Measurements from ENCODE around the gene CCHCR1.

The CCHCR1 gene

DNA sequence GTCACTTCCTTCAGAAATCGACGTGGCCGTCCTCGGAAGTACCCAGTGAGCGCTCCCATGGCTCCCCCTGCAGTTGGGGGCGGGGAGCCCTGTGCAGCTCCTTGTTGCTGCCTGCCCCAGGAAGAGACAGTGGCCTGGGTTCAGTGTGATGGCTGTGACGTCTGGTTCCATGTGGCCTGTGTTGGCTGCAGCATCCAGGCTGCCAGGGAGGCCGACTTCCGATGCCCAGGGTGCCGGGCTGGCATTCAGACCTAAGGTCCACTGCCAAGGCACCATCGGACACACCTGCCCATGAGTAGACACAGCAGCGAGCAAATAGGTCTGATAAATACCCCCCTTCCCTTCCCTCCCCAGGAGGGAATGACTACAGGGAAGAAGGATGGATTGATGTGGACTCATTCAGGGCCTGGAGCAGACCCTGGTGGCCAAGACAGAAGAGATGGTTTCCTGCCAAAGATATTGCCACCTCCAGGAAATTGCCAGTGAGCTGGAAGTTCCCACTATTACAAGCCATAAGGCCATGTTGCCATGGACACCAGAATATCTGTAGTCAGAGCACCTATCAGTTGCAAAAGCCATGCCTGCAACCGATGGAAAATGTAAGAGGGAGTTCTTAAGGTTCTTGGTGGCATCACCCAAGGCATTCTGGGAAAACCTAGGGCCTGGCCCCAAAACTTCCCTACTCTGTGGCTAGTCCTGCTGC, 5.0 kb upstream of the CCHCR1 start:
- H3K4me3 Mint-ChIP-seq = no peak overlapping the region
- peaks cover 27% of the 10 kb centered on the region for H3K27me3 Mint-ChIP-seq (ENCODE audit: low read depth, poor library complexity)
- H3K4me1 Mint-ChIP-seq = peaks cover 31% of the 10 kb centered on the region
- no peak overlapping the region for H3K27ac Mint-ChIP-seq
- TF ChIP-seq, protein P1, sequence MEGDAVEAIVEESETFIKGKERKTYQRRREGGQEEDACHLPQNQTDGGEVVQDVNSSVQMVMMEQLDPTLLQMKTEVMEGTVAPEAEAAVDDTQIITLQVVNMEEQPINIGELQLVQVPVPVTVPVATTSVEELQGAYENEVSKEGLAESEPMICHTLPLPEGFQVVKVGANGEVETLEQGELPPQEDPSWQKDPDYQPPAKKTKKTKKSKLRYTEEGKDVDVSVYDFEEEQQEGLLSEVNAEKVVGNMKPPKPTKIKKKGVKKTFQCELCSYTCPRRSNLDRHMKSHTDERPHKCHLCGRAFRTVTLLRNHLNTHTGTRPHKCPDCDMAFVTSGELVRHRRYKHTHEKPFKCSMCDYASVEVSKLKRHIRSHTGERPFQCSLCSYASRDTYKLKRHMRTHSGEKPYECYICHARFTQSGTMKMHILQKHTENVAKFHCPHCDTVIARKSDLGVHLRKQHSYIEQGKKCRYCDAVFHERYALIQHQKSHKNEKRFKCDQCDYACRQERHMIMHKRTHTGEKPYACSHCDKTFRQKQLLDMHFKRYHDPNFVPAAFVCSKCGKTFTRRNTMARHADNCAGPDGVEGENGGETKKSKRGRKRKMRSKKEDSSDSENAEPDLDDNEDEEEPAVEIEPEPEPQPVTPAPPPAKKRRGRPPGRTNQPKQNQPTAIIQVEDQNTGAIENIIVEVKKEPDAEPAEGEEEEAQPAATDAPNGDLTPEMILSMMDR (IDR thresholded peaks at IDR 0.05) = no peak
- H3K9me3 Mint-ChIP-seq = no peaks in the 10 kb centered on the region
- DNase-seq = no peak
- H3K36me3 Mint-ChIP-seq (ENCODE audit: low read depth) = no peaks in the 10 kb centered on the region

DNA sequence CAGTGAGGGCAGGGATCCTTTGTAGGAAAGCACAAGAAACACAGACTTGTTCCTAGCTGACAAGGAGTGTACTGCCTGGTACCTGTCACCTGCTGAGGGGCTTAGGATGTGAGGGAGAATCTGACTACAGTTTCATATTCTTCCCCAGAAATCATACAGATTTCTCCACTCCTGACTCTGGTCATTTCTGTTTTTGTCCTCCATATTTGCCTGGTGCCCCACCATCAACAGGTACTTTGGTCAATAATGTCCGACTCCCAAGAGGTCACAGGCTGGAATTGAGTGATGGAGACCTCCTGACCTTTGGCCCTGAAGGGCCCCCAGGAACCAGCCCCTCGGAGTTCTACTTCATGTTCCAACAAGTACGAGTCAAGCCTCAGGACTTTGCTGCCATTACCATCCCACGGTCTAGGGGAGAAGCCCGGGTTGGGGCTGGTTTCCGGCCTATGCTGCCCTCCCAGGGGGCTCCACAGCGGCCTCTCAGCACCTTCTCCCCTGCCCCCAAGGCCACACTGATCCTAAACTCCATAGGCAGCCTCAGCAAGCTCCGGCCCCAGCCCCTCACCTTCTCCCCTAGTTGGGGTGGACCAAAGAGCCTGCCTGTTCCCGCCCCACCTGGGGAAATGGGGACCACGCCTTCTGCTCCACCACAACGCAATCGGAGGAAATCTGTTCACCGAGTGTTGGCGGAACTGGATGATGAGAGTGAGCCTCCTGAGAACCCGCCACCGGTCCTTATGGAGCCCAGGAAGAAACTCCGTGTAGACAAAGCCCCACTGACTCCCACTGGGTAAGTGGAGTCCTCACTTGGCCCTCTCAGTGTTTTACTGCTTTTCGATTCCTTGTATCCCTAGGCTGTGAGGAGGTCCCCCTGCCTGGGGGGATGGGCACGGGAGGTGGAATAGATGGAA, 3.9 kb upstream of the CCHCR1 start:
- Mint-ChIP-seq H3K27ac (no peak overlapping the region), H3K27me3 (ENCODE audit: low read depth, poor library complexity) (peaks cover 15% of the 10 kb centered on the region), H3K9me3 (no peaks in the 10 kb centered on the region), H3K36me3 (ENCODE audit: low read depth) (peaks cover 1% of the 10 kb centered on the region), H3K4me1 (peaks cover 43% of the 10 kb centered on the region), H3K4me3 (no peak overlapping the region)
- TF ChIP-seq, protein P1 (IDR thresholded peaks at IDR 0.05) = no peak
- DNase-seq = no peak

DNA sequence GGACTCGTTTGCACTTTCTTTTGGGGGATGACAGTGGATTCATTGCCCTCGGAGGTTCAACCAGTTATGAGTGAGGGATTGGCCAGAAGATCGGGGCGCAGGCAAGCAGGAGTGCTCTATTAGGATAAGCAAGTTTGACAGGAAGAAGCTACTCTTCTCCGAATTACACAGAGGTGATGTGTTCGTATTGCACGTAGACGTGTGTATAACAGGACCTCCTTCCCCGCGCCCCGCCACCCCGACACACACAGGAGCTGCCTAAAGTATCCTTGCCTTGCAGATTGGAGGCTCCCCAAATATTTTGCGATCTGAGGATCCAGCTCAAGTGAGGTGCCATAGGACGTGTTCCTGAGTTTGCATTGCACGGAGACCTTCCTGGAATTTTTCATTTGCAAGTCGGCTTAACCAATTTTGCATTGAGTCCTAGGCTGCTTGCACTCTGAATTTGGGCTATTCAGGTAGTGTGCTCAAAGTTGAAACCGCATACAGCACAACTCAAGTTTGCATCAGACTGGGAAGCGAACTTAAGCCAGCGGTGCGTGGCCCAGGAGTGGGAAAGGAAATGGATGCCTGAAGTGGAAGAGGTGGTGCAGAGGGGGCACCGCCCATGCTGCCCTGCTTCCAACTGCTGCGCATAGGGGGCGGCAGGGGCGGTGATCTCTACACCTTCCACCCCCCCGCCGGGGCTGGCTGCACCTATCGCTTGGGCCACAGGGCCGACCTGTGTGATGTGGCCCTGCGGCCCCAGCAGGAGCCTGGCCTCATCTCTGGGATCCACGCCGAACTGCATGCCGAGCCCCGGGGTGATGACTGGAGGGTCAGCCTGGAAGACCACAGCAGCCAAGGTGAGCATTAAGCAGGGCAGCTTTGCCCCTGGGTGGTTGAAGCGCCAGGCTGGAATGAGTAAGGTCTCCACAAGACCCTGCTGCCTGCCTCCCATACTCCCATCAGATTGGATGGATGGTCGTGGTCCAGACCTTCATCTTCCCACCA, 1.6 kb upstream of the CCHCR1 start:
- peaks cover 4% of the 10 kb centered on the region for H3K27me3 Mint-ChIP-seq (ENCODE audit: low read depth, poor library complexity)
- peak; percentile 37 for DNase-seq
- no peak overlapping the region for H3K27ac Mint-ChIP-seq
- H3K4me1 Mint-ChIP-seq = peaks cover 58% of the 10 kb centered on the region
- H3K4me3 Mint-ChIP-seq = peak overlapping the region; percentile 96
- peaks cover 21% of the 10 kb centered on the region for H3K36me3 Mint-ChIP-seq (ENCODE audit: low read depth)
- TF ChIP-seq, protein P1 (IDR thresholded peaks at IDR 0.05) = no peak
- H3K9me3 Mint-ChIP-seq = no peaks in the 10 kb centered on the region

DNA sequence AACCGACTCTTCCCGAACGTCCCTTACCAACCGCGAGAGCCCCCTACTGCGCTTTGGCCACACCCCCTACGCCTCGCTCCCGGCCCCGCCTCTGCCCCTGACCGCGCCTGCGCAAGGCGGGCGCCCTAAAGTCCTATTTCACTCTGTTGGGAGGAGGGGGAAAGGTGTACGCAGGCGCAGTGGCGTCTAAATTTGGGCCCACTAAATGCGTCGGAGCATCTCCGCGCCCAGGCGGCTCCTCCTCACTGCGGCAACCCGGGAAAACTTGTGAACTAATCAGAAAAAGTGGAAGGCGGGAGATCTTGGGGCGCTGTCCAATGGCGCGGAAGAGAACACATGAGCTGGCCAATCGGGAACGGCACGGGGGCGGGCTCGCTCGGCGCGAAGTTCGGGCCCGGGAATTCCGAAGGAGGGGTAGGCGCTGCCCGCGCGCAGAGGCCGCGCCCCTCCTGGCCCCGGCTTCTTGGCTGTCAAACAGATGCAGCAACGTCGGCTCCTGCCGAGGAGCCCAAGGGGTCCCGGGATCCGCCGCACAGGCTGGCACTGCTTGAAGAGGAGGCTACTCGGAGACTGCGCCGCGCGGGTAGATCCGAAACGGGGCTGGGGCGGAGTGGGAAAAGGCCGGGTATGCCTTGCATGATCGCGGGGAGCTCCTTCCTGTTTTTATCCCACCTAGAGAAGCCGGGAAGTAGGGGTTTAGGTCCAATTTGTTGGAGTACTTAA, 699 bp upstream of the CCHCR1 start, which contains the start of gene TCF19:
TSS of gene TCF19 (plus strand) at position 450 of the 723 bp plus-strand sequence. CDS start 881 bp downstream, outside the sequence.
- Mint-ChIP-seq H3K36me3 (ENCODE audit: low read depth) (peaks cover 26% of the 10 kb centered on the region), H3K27ac (peak within 1 kb of the TSS; percentile 63), H3K4me1 (peaks cover 62% of the 10 kb centered on the region), H3K9me3 (no peaks in the 10 kb centered on the region), H3K4me3 (peak within 1 kb of the TSS; percentile 96), H3K27me3 (ENCODE audit: low read depth, poor library complexity) (peaks cover 4% of the 10 kb centered on the region)
- TF ChIP-seq, protein P1 (IDR thresholded peaks at IDR 0.05) = no peak
- peak; percentile 99 for DNase-seq

DNA sequence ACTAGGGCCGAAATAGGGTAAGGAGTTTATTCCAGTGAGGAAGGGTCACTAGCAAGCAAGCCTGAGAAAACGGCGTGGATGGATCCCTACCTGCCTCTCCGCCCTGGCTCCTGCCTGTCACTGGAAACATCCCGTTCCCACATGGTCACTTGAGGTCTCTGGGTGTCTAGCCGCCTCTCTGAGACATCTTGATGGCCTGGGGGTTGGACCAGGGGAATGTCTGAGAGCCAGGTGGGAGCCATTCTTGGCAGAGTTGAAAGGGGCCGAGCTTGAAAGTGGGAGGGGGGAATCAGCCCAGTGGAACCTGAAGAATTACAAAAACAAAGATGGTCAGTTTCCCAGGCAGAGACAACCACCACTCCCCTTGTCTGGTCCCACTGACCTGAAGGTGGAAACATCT, 961 bp downstream of the CCHCR1 start:
- no peak for DNase-seq
- H3K9me3 Mint-ChIP-seq = no peaks in the 10 kb centered on the region
- peaks cover 26% of the 10 kb centered on the region for H3K36me3 Mint-ChIP-seq (ENCODE audit: low read depth)
- H3K27me3 Mint-ChIP-seq (ENCODE audit: low read depth, poor library complexity) = peaks cover 4% of the 10 kb centered on the region
- peak overlapping the region; percentile 39 for H3K27ac Mint-ChIP-seq
- TF ChIP-seq, protein P1 (IDR thresholded peaks at IDR 0.05) = no peak
- H3K4me1 Mint-ChIP-seq = peaks cover 69% of the 10 kb centered on the region
- peak overlapping the region; percentile 96 for H3K4me3 Mint-ChIP-seq
